IMR-90 (cell line): ENCODE measurements around the gene RGS17.
A peak's percentile ranks its signal among the peaks of the same experiment; 100 is the strongest.

ENCODE experiments used
- MAFK ChIP-seq: IDR thresholded peaks from 2 replicates; pipeline ENCODE4 v1.6.1; 2012; ENCODE audit warnings: low read depth, low read length, improper control_type of control experiment
- MAZ ChIP-seq: IDR thresholded peaks from 2 replicates; pipeline ENCODE4 v1.6.1; 2012; ENCODE audit warnings: low read depth, mild to moderate bottlenecking, low read length, improper control_type of control experiment, moderate library complexity, borderline replicate concordance
- POLR2A ChIP-seq: IDR thresholded peaks from 2 replicates; pipeline ENCODE4 v1.6.1; 2012; ENCODE audit warnings: mild to moderate bottlenecking, low read depth, low read length
- RAD21 ChIP-seq: IDR thresholded peaks from 2 replicates; pipeline ENCODE4 v1.6.1; 2012; ENCODE audit warnings: low read length, improper control_type of control experiment
- SMC3 ChIP-seq: fragments of 150-350 bp; IDR thresholded peaks from 2 replicates; pipeline ENCODE4 v1.6.1; 2016; ENCODE audit warnings: low read depth, mild to moderate bottlenecking, antibody characterized with exemption, low read length, moderate library complexity
- TF ChIP-seq, protein P1 (sequence below): conservative IDR thresholded peaks from 2 replicates; pipeline ENCODE4 v1.5.1; 2012; ENCODE audit warnings: mild to moderate bottlenecking, low read depth, low read length, improper control_type of control experiment

DNA sequence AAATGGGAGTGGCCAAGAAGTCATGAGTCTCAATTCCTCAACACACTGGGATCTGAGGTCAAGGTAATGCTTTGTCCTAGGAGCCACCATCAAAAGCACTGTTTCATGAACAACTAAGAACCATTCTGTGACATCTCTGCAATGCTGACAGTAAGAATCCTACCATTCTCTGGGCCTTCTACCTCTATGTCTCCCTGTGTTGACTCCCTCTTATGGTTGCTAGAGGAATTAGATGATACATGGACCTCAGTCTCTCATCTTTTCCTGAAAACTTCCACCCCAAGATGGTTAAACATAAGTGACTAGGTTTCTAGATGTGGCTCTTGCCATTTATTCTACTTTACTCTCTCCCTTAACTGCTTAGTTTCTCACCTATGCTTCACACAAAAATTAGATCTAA, 137.7 kb downstream of the RGS17 start:
- TF ChIP-seq, protein P1, sequence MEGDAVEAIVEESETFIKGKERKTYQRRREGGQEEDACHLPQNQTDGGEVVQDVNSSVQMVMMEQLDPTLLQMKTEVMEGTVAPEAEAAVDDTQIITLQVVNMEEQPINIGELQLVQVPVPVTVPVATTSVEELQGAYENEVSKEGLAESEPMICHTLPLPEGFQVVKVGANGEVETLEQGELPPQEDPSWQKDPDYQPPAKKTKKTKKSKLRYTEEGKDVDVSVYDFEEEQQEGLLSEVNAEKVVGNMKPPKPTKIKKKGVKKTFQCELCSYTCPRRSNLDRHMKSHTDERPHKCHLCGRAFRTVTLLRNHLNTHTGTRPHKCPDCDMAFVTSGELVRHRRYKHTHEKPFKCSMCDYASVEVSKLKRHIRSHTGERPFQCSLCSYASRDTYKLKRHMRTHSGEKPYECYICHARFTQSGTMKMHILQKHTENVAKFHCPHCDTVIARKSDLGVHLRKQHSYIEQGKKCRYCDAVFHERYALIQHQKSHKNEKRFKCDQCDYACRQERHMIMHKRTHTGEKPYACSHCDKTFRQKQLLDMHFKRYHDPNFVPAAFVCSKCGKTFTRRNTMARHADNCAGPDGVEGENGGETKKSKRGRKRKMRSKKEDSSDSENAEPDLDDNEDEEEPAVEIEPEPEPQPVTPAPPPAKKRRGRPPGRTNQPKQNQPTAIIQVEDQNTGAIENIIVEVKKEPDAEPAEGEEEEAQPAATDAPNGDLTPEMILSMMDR: 0 out of 2 replicates have a peak, but pooled peaks have one; percentile 6
- TF ChIP-seq POLR2A (no peak), MAZ (no peak), MAFK (no peak), RAD21 (no peak), SMC3 (no peak)
